GM12801 (cell line): ENCODE data around the gene SRGAP1.

Experiments used
- CTCF ChIP-seq: IDR thresholded peaks from one replicate; pipeline ENCODE4 v1.5.1; 2011; ENCODE audit warnings: control low read depth; ENCODE audit not compliant: insufficient read length; ENCODE audit errors: extremely low read depth

The SRGAP1 gene

GRCh38 chr12:64147011-64147631 is 302.6 kb downstream of the SRGAP1 start:
- TF ChIP-seq CTCF, result no peak

GRCh38 chr12:64147875-64148274 is 303.4 kb downstream of the SRGAP1 start:
- no peak for TF ChIP-seq CTCF

GRCh38 chr12:64154677-64155076 is 310.2 kb downstream of the SRGAP1 start:
- TF ChIP-seq CTCF, result no peak

- TF ChIP-seq CTCF, result no peak
Measured at GRCh38 chr12:64157110-64157509, 312.6 kb downstream of the SRGAP1 start.

GRCh38 chr12:64160021-64160710 is 315.7 kb downstream of the SRGAP1 start:
- TF ChIP-seq CTCF, result no peak

- TF ChIP-seq CTCF, result no peak
Measured at GRCh38 chr12:64160711-64161060, 316.2 kb downstream of the SRGAP1 start.

GRCh38 chr12:64170024-64170423 is 325.5 kb downstream of the SRGAP1 start:
- no peak for TF ChIP-seq CTCF
